ENCODE data around the gene SMU1.

DNA sequence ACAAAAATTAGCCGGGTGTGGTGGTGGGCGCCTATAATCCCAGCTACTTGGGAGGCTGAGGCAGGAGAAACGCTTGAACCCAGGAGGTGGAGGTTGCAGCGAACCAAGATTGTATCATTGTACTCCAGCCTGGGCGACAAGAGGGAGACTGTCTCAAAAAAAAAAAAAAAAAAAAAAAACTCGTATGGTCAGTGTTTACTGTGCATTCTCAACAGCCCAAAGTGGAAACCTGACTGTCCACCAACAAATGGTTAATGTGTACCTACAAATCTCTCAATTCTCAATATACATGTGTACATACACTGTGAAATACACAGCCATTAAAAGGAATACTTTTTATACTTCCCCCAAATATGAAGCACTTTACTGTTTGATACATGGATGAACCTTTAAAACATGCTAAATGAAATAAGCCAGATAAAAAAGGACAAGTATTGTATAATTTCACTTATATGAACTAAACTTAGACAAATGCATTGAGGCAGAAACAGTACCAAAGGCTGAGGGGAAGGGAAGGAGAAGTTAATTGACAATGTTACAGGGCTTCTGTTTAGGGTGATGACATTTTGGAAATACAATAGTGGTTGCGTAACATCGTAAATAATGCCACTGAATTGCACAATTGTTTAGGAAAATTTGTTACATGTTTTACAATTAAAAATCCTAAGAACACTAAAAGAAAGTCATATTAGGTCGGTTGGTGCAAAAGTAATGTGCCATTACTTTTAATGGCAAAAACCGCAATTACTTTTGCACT, 34.9 kb downstream of the SMU1 start:
- TF ChIP-seq, protein P1, sequence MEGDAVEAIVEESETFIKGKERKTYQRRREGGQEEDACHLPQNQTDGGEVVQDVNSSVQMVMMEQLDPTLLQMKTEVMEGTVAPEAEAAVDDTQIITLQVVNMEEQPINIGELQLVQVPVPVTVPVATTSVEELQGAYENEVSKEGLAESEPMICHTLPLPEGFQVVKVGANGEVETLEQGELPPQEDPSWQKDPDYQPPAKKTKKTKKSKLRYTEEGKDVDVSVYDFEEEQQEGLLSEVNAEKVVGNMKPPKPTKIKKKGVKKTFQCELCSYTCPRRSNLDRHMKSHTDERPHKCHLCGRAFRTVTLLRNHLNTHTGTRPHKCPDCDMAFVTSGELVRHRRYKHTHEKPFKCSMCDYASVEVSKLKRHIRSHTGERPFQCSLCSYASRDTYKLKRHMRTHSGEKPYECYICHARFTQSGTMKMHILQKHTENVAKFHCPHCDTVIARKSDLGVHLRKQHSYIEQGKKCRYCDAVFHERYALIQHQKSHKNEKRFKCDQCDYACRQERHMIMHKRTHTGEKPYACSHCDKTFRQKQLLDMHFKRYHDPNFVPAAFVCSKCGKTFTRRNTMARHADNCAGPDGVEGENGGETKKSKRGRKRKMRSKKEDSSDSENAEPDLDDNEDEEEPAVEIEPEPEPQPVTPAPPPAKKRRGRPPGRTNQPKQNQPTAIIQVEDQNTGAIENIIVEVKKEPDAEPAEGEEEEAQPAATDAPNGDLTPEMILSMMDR (IDR thresholded peaks at IDR 0.05; ENCODE audit: poor library complexity), result no peak
- TF ChIP-seq EZH2phosphoT487 (IDR thresholded peaks at IDR 0.05; ENCODE audit: low read depth, severe bottlenecking, unreplicated experiment), result no peak
- TF ChIP-seq EZH2 (IDR thresholded peaks at IDR 0.05; ENCODE audit: borderline replicate concordance), result no peak

All from hepatocyte (in vitro differentiated cells).